ENCODE results near the gene SHISA5.

DNA sequence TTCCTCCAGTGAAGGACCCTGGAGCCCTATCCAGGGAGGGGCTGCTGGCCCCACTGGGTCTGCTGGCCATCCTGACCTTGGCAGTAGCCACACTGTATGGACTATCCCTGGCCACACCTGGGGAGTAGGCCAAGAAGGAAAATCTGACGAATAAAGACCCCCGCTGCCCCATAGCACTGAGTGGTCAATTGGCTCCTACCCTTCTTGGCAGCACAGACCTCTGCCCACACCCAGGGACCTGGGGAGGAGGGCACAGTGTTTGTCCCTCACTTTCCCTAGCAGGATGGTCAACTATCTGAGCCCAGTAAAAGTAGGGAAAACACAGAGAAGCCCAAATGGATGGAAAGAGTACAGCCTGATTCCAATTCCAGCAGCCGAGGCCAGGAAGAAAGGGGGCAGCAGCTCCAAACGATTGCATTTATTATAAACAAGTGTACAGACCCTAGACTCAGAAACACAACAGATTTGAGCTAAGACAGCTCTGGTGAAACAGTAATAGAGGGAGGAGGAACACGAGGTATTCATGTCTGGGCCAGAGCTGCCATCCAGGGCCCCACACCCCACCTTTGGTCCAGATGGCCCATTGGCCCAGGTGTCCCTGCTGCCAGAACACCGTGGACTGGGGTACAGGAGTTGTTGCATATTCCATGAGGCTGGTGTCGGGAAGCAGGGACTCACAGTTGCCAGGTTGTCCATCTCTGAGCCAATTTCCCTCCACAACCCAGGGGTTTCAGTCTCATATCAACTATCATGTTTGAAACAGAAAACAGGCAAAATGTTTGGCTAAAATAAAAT lies 36.3 kb downstream of the SHISA5 start:
- no peak for TF ChIP-seq POLR2A (IDR thresholded peaks at IDR 0.05; ENCODE audit: low read depth, low read length)
- TF ChIP-seq, protein P1, sequence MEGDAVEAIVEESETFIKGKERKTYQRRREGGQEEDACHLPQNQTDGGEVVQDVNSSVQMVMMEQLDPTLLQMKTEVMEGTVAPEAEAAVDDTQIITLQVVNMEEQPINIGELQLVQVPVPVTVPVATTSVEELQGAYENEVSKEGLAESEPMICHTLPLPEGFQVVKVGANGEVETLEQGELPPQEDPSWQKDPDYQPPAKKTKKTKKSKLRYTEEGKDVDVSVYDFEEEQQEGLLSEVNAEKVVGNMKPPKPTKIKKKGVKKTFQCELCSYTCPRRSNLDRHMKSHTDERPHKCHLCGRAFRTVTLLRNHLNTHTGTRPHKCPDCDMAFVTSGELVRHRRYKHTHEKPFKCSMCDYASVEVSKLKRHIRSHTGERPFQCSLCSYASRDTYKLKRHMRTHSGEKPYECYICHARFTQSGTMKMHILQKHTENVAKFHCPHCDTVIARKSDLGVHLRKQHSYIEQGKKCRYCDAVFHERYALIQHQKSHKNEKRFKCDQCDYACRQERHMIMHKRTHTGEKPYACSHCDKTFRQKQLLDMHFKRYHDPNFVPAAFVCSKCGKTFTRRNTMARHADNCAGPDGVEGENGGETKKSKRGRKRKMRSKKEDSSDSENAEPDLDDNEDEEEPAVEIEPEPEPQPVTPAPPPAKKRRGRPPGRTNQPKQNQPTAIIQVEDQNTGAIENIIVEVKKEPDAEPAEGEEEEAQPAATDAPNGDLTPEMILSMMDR (conservative IDR thresholded peaks at IDR 0.05; ENCODE audit: low read depth, low read length), result no peak
- no peak for TF ChIP-seq CEBPB (IDR thresholded peaks at IDR 0.05; ENCODE audit: low read depth, low read length)
- TF ChIP-seq MAZ (IDR thresholded peaks at IDR 0.05; ENCODE audit: borderline replicate concordance, low read depth, low read length), result no peak
